Smooth muscle cell (in vitro differentiated cells): Measurements from ENCODE around the gene WDR7. TPM values are rescaled to one million over a fixed set of nuclear protein-coding genes. Genes with fewer than 3 reads are reported as not detected.

Experiments used
- DNase-seq: peaks from one replicate; lab custom pipeline; 2025; ENCODE audit not compliant: unreplicated experiment; lab: John Stamatoyannopoulos, UW
- H2AFZ ChIP-seq: fragments of 200-600 bp; sonication (generic); 2 replicates; pipeline ENCODE4 v1.6.0; 2016; ENCODE audit warnings: antibody characterized with exemption, low read depth, mild to moderate bottlenecking
- H3F3A ChIP-seq: fragments of 200-600 bp; sonication (generic); 2 replicates; pipeline ENCODE4 v1.6.0; 2017; ENCODE audit warnings: antibody characterized with exemption, low read depth
- H3K27ac ChIP-seq: fragments of 200-600 bp; sonication (generic); 2 replicates; pipeline ENCODE4 v1.5.1; 2016; ENCODE audit warnings: low read depth, mild to moderate bottlenecking
- H3K27me3 ChIP-seq: fragments of 200-600 bp; sonication (generic); 2 replicates; pipeline ENCODE4 v1.6.1; 2016; ENCODE audit warnings: low read depth, mild to moderate bottlenecking
- H3K36me3 ChIP-seq: fragments of 200-600 bp; sonication (generic); 2 replicates; pipeline ENCODE4 v1.5.1; 2016; ENCODE audit warnings: low read depth
- H3K4me1 ChIP-seq: fragments of 200-600 bp; sonication (generic); 2 replicates; pipeline ENCODE4 v1.5.1; 2016; ENCODE audit warnings: low read depth
- H3K4me2 ChIP-seq: fragments of 200-600 bp; sonication (generic); 2 replicates; pipeline ENCODE4 v1.6.0; 2016; ENCODE audit warnings: mild to moderate bottlenecking
- H3K4me3 ChIP-seq: fragments of 200-600 bp; sonication (generic); 2 replicates; pipeline ENCODE4 v1.5.1; 2016; ENCODE audit warnings: mild to moderate bottlenecking
- H3K79me2 ChIP-seq: fragments of 200-600 bp; sonication (generic); 2 replicates; pipeline ENCODE4 v1.6.0; 2016; ENCODE audit warnings: low read depth, mild to moderate bottlenecking
- H3K9ac ChIP-seq: fragments of 200-600 bp; sonication (generic); 2 replicates; pipeline ENCODE4 v1.6.0; 2016; ENCODE audit warnings: low read depth
- H3K9me3 ChIP-seq: fragments of 200-600 bp; sonication (generic); replicated peaks from 2 replicates; pipeline ENCODE4 v1.5.1; 2016; ENCODE audit warnings: low read depth
- H4K20me1 ChIP-seq: fragments of 200-600 bp; sonication (generic); 2 replicates; pipeline ENCODE4 v1.6.0; 2016; ENCODE audit warnings: low read depth
- CTCF ChIP-seq: fragments of 200-600 bp; sonication (generic); IDR thresholded peaks from 2 replicates; pipeline ENCODE4 v1.5.1; 2017; ENCODE audit warnings: borderline replicate concordance, mild to moderate bottlenecking, antibody characterized with exemption; ENCODE audit not compliant: insufficient read depth, poor library complexity, severe bottlenecking
- WGBS: methylation state at CpG from one replicate; pipeline ENCODE4 v1.1.7; 2016; ENCODE audit warnings: low lambda C conversion rate; 5-methylcytosine and 5-hydroxymethylcytosine counted together
- polyA plus RNA-seq: library from polyadenylated mRNA; unstranded; fragments of >200 nt; fragmentation: Nextera tagmentation; extraction: Ambion mirVana; gene quantifications from 2 replicates; pipeline ENCODE4 v1.2.1, GENCODE V29; 2016
- total RNA-seq: library from RNA; depleted of rRNA; stranded (reverse); fragments of >200 nt; gene quantifications from 2 replicates; pipeline ENCODE4 v1.2.3, GENCODE V29; 2014

Gene WDR7
- total and polyA plus RNA-seq, 2 experiments from 2014 or later = 5.3 to 9.2 TPM

GRCh38 chr18:56977309-56977708, 326.1 kb downstream of the WDR7 start:
- no peak overlapping the region for H3K4me2 ChIP-seq
- H3F3A ChIP-seq = no peaks in the 10 kb centered on the region
- H3K27me3 ChIP-seq = no peaks in the 10 kb centered on the region
- DNase-seq = no peak
- no peaks in the 10 kb centered on the region for H3K9me3 ChIP-seq
- WGBS = 89% methylated on average over 3 of the region's 3 CpGs
- H3K9ac ChIP-seq = no peak overlapping the region
- no peak overlapping the region for H2AFZ ChIP-seq
- H3K4me3 ChIP-seq = no peak overlapping the region
- H3K4me1 ChIP-seq = no peaks in the 10 kb centered on the region
- H3K36me3 ChIP-seq = no peaks in the 10 kb centered on the region
- H3K27ac ChIP-seq = no peak overlapping the region
- no peaks in the 10 kb centered on the region for H4K20me1 ChIP-seq
- H3K79me2 ChIP-seq = no peaks in the 10 kb centered on the region
- no peak for TF ChIP-seq CTCF

DNA sequence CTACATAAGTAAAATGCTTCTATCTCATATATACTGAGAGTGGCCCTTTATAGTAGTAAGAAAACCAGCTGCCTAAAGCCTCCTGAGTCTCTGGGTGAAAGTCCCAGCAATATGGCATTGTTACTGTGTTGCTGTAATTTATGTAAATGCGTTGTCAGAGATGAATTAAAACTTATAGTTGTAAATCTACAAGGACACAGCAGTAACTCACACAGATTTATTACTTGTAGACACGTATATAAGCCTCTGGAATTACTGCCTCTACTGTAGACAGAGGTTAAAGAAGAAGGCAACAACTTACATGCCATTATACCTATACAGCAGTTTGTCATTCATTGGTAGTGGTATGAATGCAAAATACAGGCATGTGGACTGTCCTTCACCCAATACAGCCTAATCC, 326.6 kb downstream of the WDR7 start:
- 89% methylated on average over 2 of the region's 2 CpGs for WGBS
- no peaks in the 10 kb centered on the region for H3K79me2 ChIP-seq

DNA sequence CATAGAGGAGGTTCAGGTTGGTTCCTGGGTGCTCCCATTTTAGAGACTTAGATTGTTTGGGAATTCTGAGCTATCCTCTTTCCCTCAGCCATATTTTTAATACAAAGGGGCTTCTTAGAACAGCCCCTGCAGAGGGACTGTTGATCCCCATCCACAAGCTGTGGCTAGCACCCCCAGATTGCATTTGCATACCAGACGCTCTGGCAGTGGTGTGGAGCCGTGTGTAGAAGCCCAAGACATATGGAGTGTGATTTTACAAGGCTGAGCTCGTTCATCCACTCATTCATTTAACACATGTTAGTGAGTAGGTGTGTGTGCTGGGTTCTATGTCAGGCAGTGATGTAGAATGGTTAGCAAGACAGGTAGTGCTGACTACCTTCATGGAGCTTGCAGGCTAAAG, 329.0 kb downstream of the WDR7 start:
- no peak for TF ChIP-seq CTCF
- H3K79me2 ChIP-seq = no peaks in the 10 kb centered on the region
- no peak overlapping the region for H3K9ac ChIP-seq
- no peak overlapping the region for H3K4me2 ChIP-seq
- no peaks in the 10 kb centered on the region for H3K36me3 ChIP-seq
- H4K20me1 ChIP-seq = no peaks in the 10 kb centered on the region
- no peaks in the 10 kb centered on the region for H3K4me1 ChIP-seq
- 93% methylated on average over 3 of the region's 3 CpGs for WGBS
- H3K27me3 ChIP-seq = no peaks in the 10 kb centered on the region
- H3K9me3 ChIP-seq = no peaks in the 10 kb centered on the region
- no peaks in the 10 kb centered on the region for H3F3A ChIP-seq
- H3K4me3 ChIP-seq = no peak overlapping the region
- H3K27ac ChIP-seq = no peak overlapping the region
- no peak overlapping the region for H2AFZ ChIP-seq
- no peak for DNase-seq

More for the DNA sequence above, 326.6 kb downstream of the WDR7 start:
- no peak overlapping the region for H3K9ac ChIP-seq
- no peak for DNase-seq
- H3K27me3 ChIP-seq = no peaks in the 10 kb centered on the region
- no peak overlapping the region for H2AFZ ChIP-seq
- H3K27ac ChIP-seq = no peak overlapping the region
- H3K4me2 ChIP-seq = no peak overlapping the region
- H3F3A ChIP-seq = no peaks in the 10 kb centered on the region
- no peaks in the 10 kb centered on the region for H3K4me1 ChIP-seq
- no peaks in the 10 kb centered on the region for H4K20me1 ChIP-seq
- H3K36me3 ChIP-seq = no peaks in the 10 kb centered on the region
- no peaks in the 10 kb centered on the region for H3K9me3 ChIP-seq
- TF ChIP-seq CTCF = no peak
- no peak overlapping the region for H3K4me3 ChIP-seq

DNA sequence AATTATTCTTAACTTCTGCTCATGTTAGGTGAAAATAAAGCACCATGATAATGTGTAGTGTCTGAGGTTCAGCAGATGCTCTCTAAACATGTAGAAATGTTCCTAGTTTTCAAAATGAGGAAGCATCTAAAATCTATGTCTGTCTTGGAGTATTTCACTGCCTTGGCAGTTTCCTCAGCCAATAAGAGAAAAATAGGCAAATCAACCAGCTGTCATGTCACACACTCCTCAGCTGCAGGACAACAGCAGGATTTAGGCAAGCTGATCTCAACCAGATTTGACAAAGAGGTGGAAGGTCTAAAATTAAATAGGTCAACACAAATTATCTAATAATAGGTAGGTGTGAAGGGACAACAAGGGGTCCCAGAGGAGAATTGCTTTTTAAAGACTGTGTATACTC, 331.6 kb downstream of the WDR7 start:
- H3K36me3 ChIP-seq = no peaks in the 10 kb centered on the region
- no peak overlapping the region for H3K4me2 ChIP-seq
- no peaks in the 10 kb centered on the region for H3K4me1 ChIP-seq
- no peak overlapping the region for H3K27ac ChIP-seq
- no peak overlapping the region for H2AFZ ChIP-seq
- no peaks in the 10 kb centered on the region for H3K9me3 ChIP-seq
- no peak for TF ChIP-seq CTCF
- no peaks in the 10 kb centered on the region for H3K27me3 ChIP-seq
- H4K20me1 ChIP-seq = no peaks in the 10 kb centered on the region
- H3K9ac ChIP-seq = no peak overlapping the region
- H3K79me2 ChIP-seq = no peaks in the 10 kb centered on the region
- DNase-seq = no peak
- no peaks in the 10 kb centered on the region for H3F3A ChIP-seq
- no peak overlapping the region for H3K4me3 ChIP-seq
